Head of caudate nucleus (tissue), 42 donors: ENCODE results near the gene MRPL20.

Source experiments
- DNase-seq, 42 donors: peaks; one replicate each; pipeline versions ENCODE4 v3.0.0 to v3.0.0-alpha.2; 2020 to 2021; ENCODE audit warnings: mixed read lengths in 7 of 42
- intact Hi-C: fragments of 100-400 bp; cut with DNase I; formaldehyde crosslinking; loops from one replicate; pipeline ENCODE4 v1.15.0; 2022

Gene MRPL20

DNA sequence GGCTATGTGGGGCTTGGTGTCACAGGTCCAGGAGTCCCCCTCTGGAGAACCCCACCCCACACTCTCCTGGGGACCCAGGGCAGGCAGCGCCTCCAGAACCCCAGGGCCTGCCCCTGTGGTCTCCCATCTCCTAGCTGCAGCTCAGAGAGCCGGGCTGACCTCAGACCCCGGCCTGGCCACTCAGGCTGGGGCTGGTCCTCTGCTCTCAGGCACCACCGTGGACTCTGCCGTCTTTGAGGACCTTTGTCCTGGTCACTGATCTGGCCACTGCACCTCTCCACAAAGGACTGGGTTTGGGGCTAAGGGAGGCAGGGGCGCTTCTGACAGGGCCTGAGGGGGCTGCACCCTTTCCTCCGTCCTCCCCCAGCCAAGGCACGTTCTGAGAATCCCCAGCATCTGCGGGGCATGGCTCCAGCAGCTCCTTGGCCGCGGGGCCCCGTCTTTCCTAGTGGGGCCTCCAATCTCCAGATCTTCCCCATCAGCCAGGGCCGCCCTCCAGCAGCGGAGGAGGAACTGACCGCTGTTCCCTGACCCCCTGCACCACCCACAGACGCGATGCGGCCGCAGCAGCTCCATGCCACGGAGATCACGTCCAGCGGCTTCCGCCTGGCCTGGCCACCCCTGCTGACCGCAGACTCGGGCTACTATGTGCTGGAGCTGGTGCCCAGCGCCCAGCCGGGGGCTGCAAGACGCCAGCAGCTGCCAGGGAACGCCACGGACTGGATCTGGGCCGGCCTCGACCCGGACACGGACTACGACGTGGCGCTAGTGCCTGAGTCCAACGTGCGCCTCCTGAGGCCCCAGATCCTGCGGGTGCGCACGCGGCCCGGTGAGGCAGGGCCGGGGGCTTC lies 31.7 kb upstream of the MRPL20 start:
- DNase-seq: no peak
- intact Hi-C loops: no loop called here

- DNase-seq: no peak
- intact Hi-C loops: no loop called here
These were observed 30.8 kb upstream of the MRPL20 start for GRCh38 chr1:1437904-1438376.

DNA sequence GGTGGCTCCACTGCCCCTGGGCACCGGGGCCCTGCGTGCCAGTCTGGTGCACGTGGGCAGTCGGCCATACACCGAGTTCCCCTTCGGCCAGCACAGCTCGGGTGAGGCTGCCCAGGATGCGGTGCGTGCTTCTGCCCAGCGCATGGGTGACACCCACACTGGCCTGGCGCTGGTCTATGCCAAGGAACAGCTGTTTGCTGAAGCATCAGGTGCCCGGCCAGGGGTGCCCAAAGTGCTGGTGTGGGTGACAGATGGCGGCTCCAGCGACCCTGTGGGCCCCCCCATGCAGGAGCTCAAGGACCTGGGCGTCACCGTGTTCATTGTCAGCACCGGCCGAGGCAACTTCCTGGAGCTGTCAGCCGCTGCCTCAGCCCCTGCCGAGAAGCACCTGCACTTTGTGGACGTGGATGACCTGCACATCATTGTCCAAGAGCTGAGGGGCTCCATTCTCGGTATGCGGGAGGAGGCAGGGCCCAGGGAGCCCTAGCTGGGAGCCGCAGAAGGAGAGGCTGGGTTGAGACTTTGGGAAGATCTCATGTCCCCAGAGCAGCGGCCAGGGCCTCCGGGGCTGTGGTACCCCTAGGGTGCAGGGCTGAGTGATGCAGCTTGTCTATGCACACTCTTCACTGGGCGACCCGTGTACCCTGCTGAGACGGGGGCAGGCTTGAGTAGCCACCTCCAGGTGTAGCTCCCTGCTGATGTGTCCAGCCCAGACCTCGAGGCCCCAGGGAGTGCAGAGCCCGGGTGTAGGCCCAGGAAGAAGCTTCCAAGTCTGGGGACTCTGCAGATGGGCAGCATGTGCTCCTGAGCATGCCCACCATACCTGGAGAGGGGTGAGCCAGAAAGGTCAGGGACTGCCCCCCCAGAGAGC lies 30.2 kb upstream of the MRPL20 start:
- DNase-seq: peak in 1 of 42 donors; percentile 16
- intact Hi-C loops: no loop called here

- no peak for DNase-seq
- intact Hi-C loops: no loop called here
These were observed 29.5 kb upstream of the MRPL20 start for GRCh38 chr1:1436630-1437032.

GRCh38 chr1:1435911-1436629 lies 29.0 kb upstream of the MRPL20 start:
- intact Hi-C loops: no loop called here
- DNase-seq: no peak

DNA sequence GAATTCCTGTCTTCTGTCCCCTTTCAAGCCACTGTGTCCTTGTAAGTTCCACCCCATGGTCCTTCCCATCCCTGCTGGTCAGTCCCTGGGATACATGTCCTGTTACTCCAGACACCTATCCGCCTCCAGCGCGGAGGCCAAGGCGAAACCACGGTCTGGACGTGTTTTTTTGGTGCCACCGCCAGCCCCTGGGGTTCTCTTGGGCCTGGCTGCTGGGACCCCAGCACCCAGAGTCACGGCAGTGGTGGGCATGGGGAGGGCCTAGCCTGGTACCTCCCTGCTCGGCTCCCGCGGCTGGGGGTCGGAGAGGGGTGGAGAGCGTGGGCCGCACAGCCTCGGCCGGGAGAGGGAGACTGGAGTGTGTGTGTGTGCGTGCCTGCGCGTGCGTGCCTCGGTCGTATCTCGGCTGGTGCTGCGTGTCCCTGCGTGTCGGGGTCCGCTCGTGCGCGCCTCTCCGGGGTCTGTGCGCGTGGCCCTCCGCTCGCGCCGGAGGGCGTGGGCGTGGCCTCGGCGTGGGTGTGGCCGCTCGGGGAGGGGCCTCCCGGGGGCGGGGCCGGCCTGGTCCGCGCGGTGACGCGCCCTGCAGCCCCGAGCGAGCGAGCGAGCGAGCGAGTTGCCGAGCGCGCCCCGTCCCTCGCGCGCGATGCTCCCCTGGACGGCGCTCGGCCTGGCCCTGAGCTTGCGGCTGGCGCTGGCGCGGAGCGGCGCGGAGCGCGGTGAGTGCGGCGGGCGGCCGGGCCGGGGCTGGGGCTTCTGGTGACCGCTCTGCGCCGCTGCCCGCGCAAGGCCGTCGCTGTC lies 28.2 kb upstream of the MRPL20 start, which contains the start of gene VWA1:
Gene VWA1, plus strand, starts transcription at position 585 of the 798 bp plus-strand sequence. Its CDS starts 59 bp downstream, at position 644.
- DNase-seq: peak in 41 of 42 donors; percentile 61 to 92 (median 83)
- intact Hi-C loops: no loop called here

DNA sequence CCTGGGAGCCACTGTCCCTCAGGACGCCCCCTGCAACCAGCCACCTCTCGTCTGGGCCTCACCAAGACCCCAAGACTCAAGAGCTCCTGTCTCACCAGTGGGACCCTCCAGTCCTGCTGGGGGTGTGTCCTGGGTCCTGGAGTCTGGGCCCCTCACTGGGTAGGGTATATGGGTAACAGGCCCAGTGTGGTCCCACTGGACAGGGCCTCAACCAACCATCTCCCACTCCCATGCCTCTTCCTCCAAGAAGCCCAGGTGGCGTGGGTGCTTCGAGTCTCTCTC lies 27.7 kb upstream of the MRPL20 start:
- peak in 1 of 42 donors; percentile 35 for DNase-seq
- intact Hi-C loops: no loop called here

- peak; percentile 76 to 94 (median 86) for DNase-seq
- intact Hi-C loops: no loop called here
These were observed 27.2 kb upstream of the MRPL20 start for GRCh38 chr1:1434131-1434823.

GRCh38 chr1:1433804-1434130 lies 26.7 kb upstream of the MRPL20 start:
- intact Hi-C loops: no loop called here
- peak in 7 of 42 donors; percentile 25 to 66 (median 43) for DNase-seq

- intact Hi-C loops: no loop called here
- peak; percentile 75 to 96 (median 86) for DNase-seq
These were observed 26.1 kb upstream of the MRPL20 start for GRCh38 chr1:1432951-1433803.

- peak in 10 of 42 donors; percentile 22 to 67 (median 48) for DNase-seq
- intact Hi-C loops: no loop called here
These were observed 25.3 kb upstream of the MRPL20 start for GRCh38 chr1:1432274-1432950.

- DNase-seq: peak in 16 of 42 donors; percentile 17 to 77 (median 51)
- intact Hi-C loops: no loop called here
These were observed 24.8 kb upstream of the MRPL20 start for GRCh38 chr1:1431845-1432273.

DNA sequence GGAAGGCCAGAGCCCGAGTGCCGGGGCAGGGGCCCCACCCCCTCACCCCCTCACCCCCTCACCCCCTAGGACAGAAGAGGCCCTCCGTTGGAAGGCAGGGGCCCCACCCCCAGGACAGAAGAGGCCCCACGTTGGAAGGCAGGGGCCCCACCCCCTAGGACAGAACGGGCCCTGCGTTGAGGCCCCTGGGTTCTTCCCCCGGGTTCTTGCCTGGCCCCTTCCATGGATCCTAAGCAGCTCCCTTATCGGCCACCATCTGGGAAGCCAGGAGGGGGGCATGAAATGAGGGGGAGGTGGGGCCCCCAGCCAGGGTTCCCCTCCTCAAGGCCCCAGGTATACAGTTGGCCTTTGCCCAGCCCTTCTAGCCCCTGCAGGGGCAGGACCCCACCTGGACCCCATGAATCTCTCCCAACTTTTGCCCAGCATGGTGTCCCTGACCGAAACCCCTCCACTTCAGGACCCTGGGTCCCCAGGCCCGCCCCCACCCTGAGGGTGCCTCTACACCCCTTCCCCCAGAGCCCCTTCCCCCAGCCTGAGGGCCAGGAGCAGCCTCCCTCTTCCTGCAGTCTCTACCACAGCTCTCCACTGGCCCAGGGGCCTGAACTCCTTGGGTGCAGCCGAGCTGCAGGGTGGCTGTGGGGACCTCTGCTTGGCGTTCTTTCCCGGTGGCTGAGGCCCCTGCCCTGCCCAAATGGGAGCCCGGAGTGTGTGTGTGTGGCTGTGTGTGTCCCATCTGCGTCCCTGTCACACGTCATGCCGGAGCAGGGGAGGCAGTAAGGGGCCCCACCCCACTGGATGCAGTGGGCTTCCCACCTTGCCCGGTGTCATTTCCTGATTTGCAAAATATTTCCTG lies 24.1 kb upstream of the MRPL20 start:
- DNase-seq: peak in 8 of 42 donors; percentile 27 to 65 (median 50)
- intact Hi-C loops: no loop called here

DNA sequence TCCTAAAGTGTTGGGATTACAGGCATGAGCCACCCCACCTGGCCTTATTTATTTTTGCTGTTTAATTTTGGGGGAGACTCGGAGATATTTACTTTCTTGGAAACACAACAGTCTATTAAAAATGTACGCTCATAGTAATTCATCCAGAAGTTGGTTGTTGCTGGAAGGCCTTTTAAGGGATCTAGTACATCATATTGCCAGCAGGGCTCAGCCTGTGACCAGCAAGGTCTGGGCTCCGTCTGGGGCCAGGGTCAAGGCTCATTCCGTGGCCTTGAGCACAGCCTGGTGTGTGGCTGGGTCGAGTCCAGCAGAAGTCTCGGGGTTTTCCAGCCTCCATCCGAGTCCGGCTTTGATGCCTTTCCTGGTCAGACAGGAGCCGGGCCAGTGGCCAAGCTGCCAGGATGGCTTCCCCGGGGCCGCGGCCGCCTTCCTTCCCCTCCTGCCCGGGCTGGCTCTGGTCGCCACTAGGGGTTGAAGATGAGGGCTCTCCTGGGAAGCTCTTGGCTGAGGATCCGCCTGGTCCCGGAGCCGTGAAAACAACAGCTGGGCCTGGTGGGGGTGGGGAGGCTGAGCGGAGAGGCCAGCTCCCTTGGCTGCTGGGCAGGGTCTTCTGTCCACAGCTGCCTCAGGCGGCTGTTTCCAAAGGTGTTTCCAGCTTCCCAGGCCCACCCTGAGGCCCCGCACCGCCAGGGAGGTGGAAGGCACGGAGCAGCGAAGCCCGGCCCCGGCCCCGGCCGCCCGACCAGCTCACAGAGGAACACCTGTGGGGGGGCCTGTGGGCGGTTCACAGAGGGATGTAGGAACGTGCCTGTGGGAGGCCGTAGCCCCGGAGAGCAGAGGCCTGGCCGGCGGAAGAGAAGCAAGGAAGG lies 23.3 kb upstream of the MRPL20 start:
- intact Hi-C loops: no loop called here

GRCh38 chr1:1429671-1430073 lies 22.6 kb upstream of the MRPL20 start:
- DNase-seq: peak in 1 of 42 donors; percentile 19
- intact Hi-C loops: no loop called here

More for the DNA sequence above, 23.3 kb upstream of the MRPL20 start:
- DNase-seq: peak in 41 of 42 donors; percentile 53 to 91 (median 79)
